ENCODE measurements around the gene TRIP12.
A peak's percentile ranks its signal among the peaks of the same experiment; 100 is the strongest.
"Not testable (repeated sequence)": the region's sequence is repeated elsewhere in the genome, so short reads cannot be mapped to it uniquely, and the experiment has no call there.

TRIP12 gene

GRCh38 chr2:229857634-229858033 lies 64.2 kb downstream of the TRIP12 start:
- DNase-seq (ENCODE audit: low spot score) = no peak
- in situ Hi-C loops (cut with MboI; ENCODE audit: low pct_unique_long_range_greater_than_20kb, low sequenced_read_pairs, unreplicated experiment) = no loop called here
- no peak for TF ChIP-seq CTCF (IDR thresholded peaks at IDR 0.05; ENCODE audit: extremely low read depth, insufficient read depth, missing control alignments)

- peak; percentile 61 for DNase-seq (ENCODE audit: low spot score)
- TF ChIP-seq CTCF (IDR thresholded peaks at IDR 0.05; ENCODE audit: extremely low read depth, insufficient read depth, missing control alignments) = no peak
- in situ Hi-C loops (cut with MboI; ENCODE audit: low pct_unique_long_range_greater_than_20kb, low sequenced_read_pairs, unreplicated experiment) = no loop called here
Observed at GRCh38 chr2:229856413-229856812, 65.4 kb downstream of the TRIP12 start.

- no peak for TF ChIP-seq CTCF (IDR thresholded peaks at IDR 0.05; ENCODE audit: extremely low read depth, insufficient read depth, missing control alignments)
- no peak for DNase-seq (ENCODE audit: low spot score)
- in situ Hi-C loops (cut with MboI; ENCODE audit: low pct_unique_long_range_greater_than_20kb, low sequenced_read_pairs, unreplicated experiment) = no loop called here
Observed at GRCh38 chr2:229855116-229855515, 66.7 kb downstream of the TRIP12 start.

- DNase-seq (ENCODE audit: low spot score) = peak; percentile 61
- in situ Hi-C loops (cut with MboI; ENCODE audit: low pct_unique_long_range_greater_than_20kb, low sequenced_read_pairs, unreplicated experiment) = no loop called here
- TF ChIP-seq CTCF (IDR thresholded peaks at IDR 0.05; ENCODE audit: extremely low read depth, insufficient read depth, missing control alignments) = no peak
Observed at GRCh38 chr2:229852565-229852964, 69.2 kb downstream of the TRIP12 start.

GRCh38 chr2:229851870-229852269 lies 69.9 kb downstream of the TRIP12 start:
- in situ Hi-C loops (cut with MboI; ENCODE audit: low pct_unique_long_range_greater_than_20kb, low sequenced_read_pairs, unreplicated experiment) = no loop called here
- TF ChIP-seq CTCF (IDR thresholded peaks at IDR 0.05; ENCODE audit: extremely low read depth, insufficient read depth, missing control alignments) = no peak
- DNase-seq (ENCODE audit: low spot score) = no peak

- in situ Hi-C loops (cut with MboI; ENCODE audit: low pct_unique_long_range_greater_than_20kb, low sequenced_read_pairs, unreplicated experiment); DNase-seq (ENCODE audit: low spot score): not testable (repeated sequence)
Observed at GRCh38 chr2:229850355-229851275, 71.2 kb downstream of the TRIP12 start.

GRCh38 chr2:229849073-229849472 lies 72.7 kb downstream of the TRIP12 start:
- DNase-seq (ENCODE audit: low spot score) = no peak
- no peak for TF ChIP-seq CTCF (IDR thresholded peaks at IDR 0.05; ENCODE audit: extremely low read depth, insufficient read depth, missing control alignments)
- in situ Hi-C loops (cut with MboI; ENCODE audit: low pct_unique_long_range_greater_than_20kb, low sequenced_read_pairs, unreplicated experiment) = no loop called here
